IPS-18a (cell line): ENCODE measurements around the gene CEMIP.

Experiments
- H3K27ac ChIP-seq: one replicate; pipeline ENCODE4 v1.5.1; 2013; ENCODE audit warnings: low read length
- H3K27me3 ChIP-seq: one replicate; pipeline ENCODE4 v1.6.1; 2013; ENCODE audit warnings: mild to moderate bottlenecking, low read length; ENCODE audit not compliant: control insufficient read depth, insufficient read depth
- H3K36me3 ChIP-seq: one replicate; pipeline ENCODE4 v1.6.1; 2013; ENCODE audit warnings: low read depth, low read length; ENCODE audit not compliant: control insufficient read depth
- H3K4me1 ChIP-seq: one replicate; pipeline ENCODE4 v1.6.1; 2013; ENCODE audit warnings: low read depth, low read length; ENCODE audit not compliant: control insufficient read depth
- H3K4me3 ChIP-seq: one replicate; pipeline ENCODE4 v1.5.1; 2013; ENCODE audit warnings: low read length
- H3K9ac ChIP-seq: one replicate; pipeline ENCODE4 v1.6.1; 2013; ENCODE audit warnings: mild to moderate bottlenecking, low read length, moderate library complexity
- H3K9me3 ChIP-seq: one replicate; pipeline ENCODE4 v1.6.1; 2013; ENCODE audit warnings: low read depth, low read length; ENCODE audit not compliant: control insufficient read depth

Gene CEMIP

GRCh38 chr15:80878867-80879250 is 99.7 kb downstream of the CEMIP start:
- H3K9ac ChIP-seq = no peak overlapping the region
- H3K27ac ChIP-seq = no peak overlapping the region
- H3K36me3 ChIP-seq = no peaks in the 10 kb centered on the region

GRCh38 chr15:80880086-80880485 is 100.9 kb downstream of the CEMIP start:
- no peaks in the 10 kb centered on the region for H3K36me3 ChIP-seq
- H3K4me3 ChIP-seq = no peak overlapping the region
- no peak overlapping the region for H3K9ac ChIP-seq
- H3K9me3 ChIP-seq = no peaks in the 10 kb centered on the region
- H3K27ac ChIP-seq = no peak overlapping the region
- H3K4me1 ChIP-seq = no peaks in the 10 kb centered on the region
- no peaks in the 10 kb centered on the region for H3K27me3 ChIP-seq

More at GRCh38 chr15:80878867-80879250, 99.7 kb downstream of the CEMIP start:
- Histone ChIP-seq H3K4me1 (no peaks in the 10 kb centered on the region), H3K4me3 (no peak overlapping the region), H3K9me3 (no peaks in the 10 kb centered on the region), H3K27me3 (no peaks in the 10 kb centered on the region)

DNA sequence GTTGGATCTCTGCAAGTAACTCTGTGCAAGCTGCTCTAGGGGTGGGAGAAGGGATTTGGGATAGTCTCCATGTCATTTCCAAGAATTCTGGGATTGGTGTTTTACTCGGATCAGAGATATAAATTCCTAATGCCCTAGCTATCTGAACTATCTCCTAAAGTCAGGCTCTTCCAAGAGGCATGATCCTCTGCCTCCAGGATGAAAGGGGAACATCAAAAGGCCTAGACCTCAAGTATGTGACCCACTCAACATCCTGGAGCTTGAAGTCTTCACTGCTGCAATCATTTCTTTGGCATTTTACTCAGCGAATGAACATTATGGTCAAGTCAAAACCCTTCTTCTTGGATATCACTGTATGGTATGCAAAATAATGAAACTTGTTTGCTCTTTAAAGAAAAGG is 104.5 kb downstream of the CEMIP start:
- H3K9me3 ChIP-seq = no peaks in the 10 kb centered on the region
- no peak overlapping the region for H3K9ac ChIP-seq
- H3K4me1 ChIP-seq = peaks cover 7% of the 10 kb centered on the region
- H3K27ac ChIP-seq = no peak overlapping the region
- H3K36me3 ChIP-seq = no peaks in the 10 kb centered on the region
- no peaks in the 10 kb centered on the region for H3K27me3 ChIP-seq
- no peak overlapping the region for H3K4me3 ChIP-seq

DNA sequence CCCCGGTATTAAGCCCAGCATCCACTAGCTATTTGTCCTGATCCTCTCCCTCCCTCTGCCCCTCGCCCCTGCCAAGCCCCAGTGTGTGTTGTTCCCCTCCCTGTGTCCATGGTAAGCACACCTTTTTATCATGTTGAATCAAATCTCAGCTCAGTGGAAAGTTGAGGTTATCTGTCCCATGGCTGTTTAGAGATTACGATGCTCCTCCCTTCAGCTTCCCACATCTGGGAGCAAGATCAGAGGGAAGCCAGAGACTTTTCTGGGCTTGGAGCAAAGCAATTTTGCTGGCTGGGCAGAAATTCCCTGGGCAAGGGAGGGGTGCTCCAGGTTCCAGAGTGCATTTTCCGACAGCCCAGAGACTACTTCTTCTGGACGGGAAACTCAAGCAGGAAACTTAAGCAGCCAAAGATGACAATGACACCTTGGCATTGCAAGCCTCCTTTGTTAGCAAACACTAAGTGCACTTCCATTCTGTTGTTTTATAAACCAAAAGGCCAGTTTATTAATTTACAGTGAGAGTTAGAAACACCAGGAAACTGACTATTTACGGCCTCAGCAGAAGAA is 105.9 kb downstream of the CEMIP start:
- Histone ChIP-seq H3K27me3 (no peaks in the 10 kb centered on the region), H3K27ac (no peak overlapping the region), H3K4me3 (no peak overlapping the region), H3K4me1 (peaks cover 10% of the 10 kb centered on the region), H3K9ac (no peak overlapping the region), H3K36me3 (no peaks in the 10 kb centered on the region), H3K9me3 (no peaks in the 10 kb centered on the region)

DNA sequence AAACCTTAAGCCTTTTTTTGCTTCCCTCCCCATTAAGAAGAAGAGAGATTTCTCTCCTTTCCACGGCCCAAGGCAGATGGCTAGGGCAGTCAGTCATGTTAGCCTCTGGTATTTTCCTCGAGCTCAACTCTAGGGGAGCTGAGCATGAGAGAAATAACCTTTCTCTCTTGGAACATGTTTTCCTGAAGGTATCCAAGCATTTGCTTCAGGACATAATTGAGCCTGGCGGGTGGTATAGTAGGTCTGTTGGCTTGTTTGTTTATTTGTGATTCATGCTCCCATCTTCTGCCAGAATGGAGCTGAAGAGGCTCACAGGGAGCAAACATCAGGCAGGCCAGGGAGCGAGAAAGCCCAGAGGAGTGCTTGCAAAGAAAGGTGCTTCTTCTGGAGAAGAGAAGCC is 108.0 kb downstream of the CEMIP start:
- H3K9ac ChIP-seq = no peak overlapping the region
- H3K9me3 ChIP-seq = no peaks in the 10 kb centered on the region
- no peaks in the 10 kb centered on the region for H3K36me3 ChIP-seq
- H3K27ac ChIP-seq = no peak overlapping the region
- peaks cover 10% of the 10 kb centered on the region for H3K4me1 ChIP-seq
- no peak overlapping the region for H3K4me3 ChIP-seq
- no peaks in the 10 kb centered on the region for H3K27me3 ChIP-seq

DNA sequence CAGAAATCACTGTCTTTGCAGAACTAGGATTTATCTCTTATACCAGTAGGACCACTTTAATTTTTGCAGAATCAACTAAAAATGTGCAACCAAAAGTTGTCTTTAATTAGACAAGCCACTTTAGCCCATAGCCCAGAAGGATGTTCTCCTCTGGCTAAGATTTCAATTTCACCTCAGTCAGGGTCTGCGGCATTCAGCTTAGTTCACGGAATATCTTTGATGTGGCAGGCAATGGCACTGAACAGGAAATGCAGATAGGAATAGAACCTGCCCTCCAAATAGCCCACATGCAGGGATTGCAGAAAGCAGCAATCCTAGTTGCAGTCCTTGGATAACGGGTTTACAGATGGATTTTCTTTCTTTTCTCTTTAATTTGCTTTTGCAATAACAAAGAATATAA is 109.7 kb downstream of the CEMIP start:
- Histone ChIP-seq H3K9me3 (no peaks in the 10 kb centered on the region), H3K27ac (no peak overlapping the region), H3K36me3 (no peaks in the 10 kb centered on the region), H3K4me3 (no peak overlapping the region), H3K9ac (no peak overlapping the region), H3K27me3 (no peaks in the 10 kb centered on the region), H3K4me1 (peaks cover 10% of the 10 kb centered on the region)

GRCh38 chr15:80890341-80891005 is 111.3 kb downstream of the CEMIP start:
- Histone ChIP-seq H3K4me1 (peaks cover 10% of the 10 kb centered on the region), H3K9ac (no peak overlapping the region), H3K27ac (no peak overlapping the region), H3K4me3 (no peak overlapping the region), H3K9me3 (no peaks in the 10 kb centered on the region), H3K27me3 (no peaks in the 10 kb centered on the region), H3K36me3 (no peaks in the 10 kb centered on the region)

DNA sequence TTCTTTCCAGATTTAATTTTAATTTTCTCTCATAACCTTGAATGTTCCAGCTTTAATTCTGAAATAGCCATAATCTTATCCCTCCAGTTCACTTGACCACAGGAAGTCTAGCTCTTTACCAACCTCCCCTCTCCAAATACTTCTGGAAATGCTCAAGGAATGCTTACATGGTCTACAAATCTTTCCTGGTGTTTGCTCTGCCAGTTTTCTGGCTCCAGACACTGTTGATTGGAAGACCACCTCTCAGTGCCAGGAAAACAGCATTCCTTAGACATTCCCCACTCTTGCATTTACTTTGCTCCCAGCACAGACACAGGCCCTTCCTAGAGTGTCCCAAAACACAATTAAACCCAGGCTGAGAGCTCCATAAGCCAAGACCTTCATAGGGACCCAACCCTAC is 111.8 kb downstream of the CEMIP start:
- Histone ChIP-seq H3K4me3 (no peak overlapping the region), H3K27me3 (no peaks in the 10 kb centered on the region), H3K9me3 (no peaks in the 10 kb centered on the region), H3K36me3 (no peaks in the 10 kb centered on the region), H3K4me1 (peaks cover 10% of the 10 kb centered on the region), H3K9ac (no peak overlapping the region), H3K27ac (no peak overlapping the region)

DNA sequence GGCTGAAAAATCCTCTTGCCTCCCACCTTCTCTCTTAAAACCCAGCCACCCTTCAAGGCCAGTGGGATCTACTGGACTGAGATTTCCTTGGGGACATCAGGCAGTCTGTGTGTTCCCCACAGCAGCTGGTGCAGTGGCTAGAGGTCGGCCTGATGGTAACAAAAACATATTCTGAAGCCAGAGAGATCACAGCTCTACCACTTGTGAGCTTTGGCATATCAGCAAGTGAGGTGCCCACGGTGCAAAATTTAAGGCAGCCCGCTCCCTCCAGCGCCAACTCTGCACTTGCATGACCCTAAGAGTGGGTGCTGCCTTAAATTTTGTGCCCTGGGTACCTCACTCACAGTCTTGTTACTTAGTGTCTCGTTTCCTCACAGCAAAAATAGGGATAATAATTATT is 113.2 kb downstream of the CEMIP start:
- no peak overlapping the region for H3K9ac ChIP-seq
- no peak overlapping the region for H3K4me3 ChIP-seq
- no peaks in the 10 kb centered on the region for H3K9me3 ChIP-seq
- H3K36me3 ChIP-seq = no peaks in the 10 kb centered on the region
- H3K27me3 ChIP-seq = no peaks in the 10 kb centered on the region
- H3K27ac ChIP-seq = no peak overlapping the region
- peaks cover 5% of the 10 kb centered on the region for H3K4me1 ChIP-seq

DNA sequence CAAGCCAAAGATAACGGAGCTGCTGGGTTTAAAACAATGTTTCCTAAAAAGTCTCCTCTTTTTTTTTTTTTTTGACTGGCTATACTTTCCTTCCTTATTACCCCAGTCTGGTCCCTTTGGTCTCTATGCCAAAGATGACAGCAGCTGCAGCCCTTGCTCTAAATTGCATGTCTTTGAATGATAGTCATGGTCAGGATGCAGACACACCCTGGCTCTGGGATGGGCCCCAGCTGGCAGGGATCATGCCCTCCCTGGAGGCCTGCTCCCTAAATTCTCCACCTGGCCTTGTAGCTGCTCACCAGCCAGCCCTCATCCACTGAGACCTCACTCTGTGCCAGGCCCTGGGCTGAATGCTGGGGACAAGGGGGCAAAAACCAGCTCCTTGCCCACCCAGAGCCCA is 114.6 kb downstream of the CEMIP start:
- Histone ChIP-seq H3K4me3 (no peak overlapping the region), H3K27me3 (no peaks in the 10 kb centered on the region), H3K9ac (no peak overlapping the region), H3K9me3 (no peaks in the 10 kb centered on the region), H3K36me3 (no peaks in the 10 kb centered on the region), H3K4me1 (peaks cover 2% of the 10 kb centered on the region), H3K27ac (no peak overlapping the region)

GRCh38 chr15:80895091-80895490 is 115.9 kb downstream of the CEMIP start:
- Histone ChIP-seq H3K9ac (no peak overlapping the region), H3K27me3 (no peaks in the 10 kb centered on the region), H3K4me1 (no peaks in the 10 kb centered on the region), H3K36me3 (no peaks in the 10 kb centered on the region), H3K27ac (no peak overlapping the region), H3K4me3 (no peak overlapping the region), H3K9me3 (no peaks in the 10 kb centered on the region)

GRCh38 chr15:80895965-80896364 is 116.8 kb downstream of the CEMIP start:
- H3K4me3 ChIP-seq = no peak overlapping the region
- no peak overlapping the region for H3K9ac ChIP-seq
- no peaks in the 10 kb centered on the region for H3K27me3 ChIP-seq
- H3K9me3 ChIP-seq = no peaks in the 10 kb centered on the region
- no peak overlapping the region for H3K27ac ChIP-seq
- no peaks in the 10 kb centered on the region for H3K4me1 ChIP-seq
- H3K36me3 ChIP-seq = no peaks in the 10 kb centered on the region
